ENCODE data around the gene POGZ. TPM values are rescaled to one million over a fixed set of nuclear protein-coding genes. Genes with fewer than 3 reads are reported as not detected.
A peak's percentile ranks its signal among the peaks of the same experiment; 100 is the strongest.

Gene POGZ
- total and polyA plus RNA-seq, 2 of the 13 experiments (the other 11 are each of a cell fraction or from before 2014, with no cell fraction given), result 15.3 to 45.6 TPM

DNA sequence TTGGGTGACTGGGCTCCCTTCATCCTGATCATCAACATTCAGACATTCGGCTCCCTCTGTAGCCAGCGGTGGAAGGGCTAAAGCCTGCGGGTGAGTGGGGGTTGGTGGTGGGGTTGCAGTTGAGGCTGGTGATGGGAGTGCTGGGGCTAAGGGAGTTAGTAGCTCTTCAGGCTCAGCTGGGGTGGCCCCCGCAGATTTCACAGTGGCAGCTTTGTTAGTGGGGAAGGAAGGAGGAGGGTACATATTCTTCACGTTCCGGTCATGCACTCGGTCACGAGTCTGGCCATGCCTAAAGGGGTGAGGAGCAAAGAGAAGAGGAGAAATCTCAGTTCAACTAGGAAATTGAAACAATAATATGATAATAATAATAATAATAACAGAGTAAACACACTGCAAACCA, 53.1 kb downstream of the POGZ start:
- intact Hi-C loops (cut with micrococcal nuclease; ENCODE audit: unreplicated experiment), result no loop called here
- peaks cover 25 to 77% of the 10 kb centered on the region in 2 experiments for H3K36me3 ChIP-seq (replicated peaks in 1 of 2; ENCODE audit: control insufficient read depth in 1 of 2, insufficient read depth in 2 of 2, low read length in 2 of 2)

DNA sequence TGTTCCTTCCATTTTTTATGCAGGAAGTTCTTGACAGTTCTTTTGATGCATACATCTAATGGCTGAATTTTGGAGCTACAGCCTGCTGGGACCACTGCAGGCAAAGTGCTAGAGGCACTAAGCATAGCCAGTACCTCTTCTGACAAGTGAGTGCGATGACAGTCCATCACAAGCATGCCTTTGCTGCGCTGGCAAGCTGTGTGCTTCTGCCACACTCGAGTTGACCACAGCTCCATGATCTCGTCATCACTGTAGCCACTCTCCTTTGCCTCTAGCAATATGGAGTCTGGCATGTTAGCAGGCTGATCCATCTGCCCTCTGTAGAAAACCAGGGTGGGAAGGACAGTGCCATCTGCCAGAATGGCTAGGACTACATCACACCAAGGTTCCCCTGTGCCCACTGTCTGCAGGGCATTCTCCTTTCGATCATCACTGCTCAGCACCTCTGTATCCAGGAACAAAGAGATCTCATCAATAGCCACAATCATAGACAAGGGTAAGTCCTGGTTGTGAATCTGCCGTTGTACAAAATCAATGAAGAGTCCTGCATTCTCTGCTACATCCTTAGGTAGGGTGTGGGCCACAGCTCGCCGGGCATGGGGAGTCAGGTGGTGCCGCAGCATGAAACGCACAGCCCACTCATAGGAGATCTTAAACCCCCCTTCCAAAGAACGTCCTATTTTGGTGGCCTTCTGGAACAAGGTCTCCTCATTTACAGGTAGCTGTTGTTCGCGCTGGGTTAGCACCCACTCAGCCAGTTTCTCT, 53.9 kb downstream of the POGZ start:
- Histone ChIP-seq H3K9ac (ENCODE audit: insufficient read depth, low read depth, low read length) (no peak overlapping the region), H3K9me3 (ENCODE audit: low read length) (no peaks in the 10 kb centered on the region), H3K4me1 (ENCODE audit: insufficient read depth, low read length) (peaks cover 30% of the 10 kb centered on the region), H3K27me3 (ENCODE audit: control insufficient read depth in 1 of 2, insufficient read depth in 2 of 2, low read length in 2 of 2) (no peaks in the 10 kb centered on the region), H3K79me2 (ENCODE audit: insufficient read depth, low read length) (peaks cover 5% of the 10 kb centered on the region), H2AFZ (ENCODE audit: low read length) (no peak overlapping the region), H4K20me1 (ENCODE audit: insufficient read depth, low read length) (peaks cover 8% of the 10 kb centered on the region), H3K36me3 (replicated peaks in 1 of 2; ENCODE audit: control insufficient read depth in 1 of 2, insufficient read depth in 2 of 2, low read length in 2 of 2) (peaks cover 23 to 76% of the 10 kb centered on the region in 2 experiments), H3K27ac (ENCODE audit: extremely low read length, insufficient read depth, low read length) (no peak overlapping the region), H3K4me2 (ENCODE audit: low read depth, low read length) (no peak overlapping the region), H3K4me3 (replicated peaks in 1 of 3; ENCODE audit: insufficient read depth in 1 of 3, low read depth in 2 of 3, low read length in 3 of 3) (no peak overlapping the region)
- no peak; the same call in 2 of the 3 replicates for ATAC-seq
- WGBS (ENCODE audit: low lambda C conversion rate), result 97% methylated on average over 12 of the region's 13 CpGs
- DNase-seq (ENCODE audit: low spot score), result no peak
- FAIRE-seq, result no peak
- POLR2A ChIA-PET, result no interaction called here
- intact Hi-C loops (cut with micrococcal nuclease; ENCODE audit: unreplicated experiment), result no loop called here
- in situ Hi-C loops (cut with HindIII; ENCODE audit: extremely low pct_ligation_motif_present, low pct_unique_long_range_greater_than_20kb), result no loop called here
- CTCF ChIA-PET (ENCODE audit: low intra/inter-chr PET ratio, low total read pairs), result no interaction called here
- BruUV-seq (replicated peaks), result no TSS peak
- TF ChIP-seq, protein P1, sequence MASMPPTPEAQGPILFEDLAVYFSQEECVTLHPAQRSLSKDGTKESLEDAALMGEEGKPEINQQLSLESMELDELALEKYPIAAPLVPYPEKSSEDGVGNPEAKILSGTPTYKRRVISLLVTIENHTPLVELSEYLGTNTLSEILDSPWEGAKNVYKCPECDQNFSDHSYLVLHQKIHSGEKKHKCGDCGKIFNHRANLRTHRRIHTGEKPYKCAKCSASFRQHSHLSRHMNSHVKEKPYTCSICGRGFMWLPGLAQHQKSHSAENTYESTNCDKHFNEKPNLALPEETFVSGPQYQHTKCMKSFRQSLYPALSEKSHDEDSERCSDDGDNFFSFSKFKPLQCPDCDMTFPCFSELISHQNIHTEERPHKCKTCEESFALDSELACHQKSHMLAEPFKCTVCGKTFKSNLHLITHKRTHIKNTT (CRISPR knock-in tag; IDR thresholded peaks at IDR 0.05), result no peak
- peak; percentile 32; the same call in 1 of the 2 replicates for TF ChIP-seq ZC3H13 (CRISPR knock-in tag; IDR thresholded peaks at IDR 0.05)

More for the DNA sequence above, 53.1 kb downstream of the POGZ start:
- Histone ChIP-seq H3K4me1 (ENCODE audit: insufficient read depth, low read length) (peaks cover 22% of the 10 kb centered on the region), H3K4me2 (ENCODE audit: low read depth, low read length) (no peak overlapping the region), H3K9me3 (ENCODE audit: low read length) (no peaks in the 10 kb centered on the region), H3K9ac (ENCODE audit: insufficient read depth, low read depth, low read length) (no peak overlapping the region), H3K79me2 (ENCODE audit: insufficient read depth, low read length) (no peaks in the 10 kb centered on the region), H2AFZ (ENCODE audit: low read length) (no peak overlapping the region), H3K27me3 (ENCODE audit: control insufficient read depth in 1 of 2, insufficient read depth in 2 of 2, low read length in 2 of 2) (no peaks in the 10 kb centered on the region), H4K20me1 (ENCODE audit: insufficient read depth, low read length) (peaks cover 8% of the 10 kb centered on the region), H3K27ac (ENCODE audit: extremely low read length, insufficient read depth, low read length) (no peak overlapping the region), H3K4me3 (replicated peaks in 1 of 3; ENCODE audit: insufficient read depth in 1 of 3, low read depth in 2 of 3, low read length in 3 of 3) (no peak overlapping the region)
- ChIA-PET CTCF (ENCODE audit: low intra/inter-chr PET ratio, low total read pairs) (no interaction called here), POLR2A (no interaction called here)
- ATAC-seq, result no peak
- no TSS peak for BruUV-seq (replicated peaks)
- no peak for DNase-seq (ENCODE audit: low spot score)
- in situ Hi-C loops (cut with HindIII; ENCODE audit: extremely low pct_ligation_motif_present, low pct_unique_long_range_greater_than_20kb), result no loop called here
- FAIRE-seq, result no peak
- TF ChIP-seq ZKSCAN5 (CRISPR knock-in tag; IDR thresholded peaks at IDR 0.05) (no peak), ZNF460 (CRISPR knock-in tag; IDR thresholded peaks at IDR 0.05; ENCODE audit: borderline replicate concordance) (no peak), ARNTL (CRISPR knock-in tag; IDR thresholded peaks at IDR 0.05) (no peak), RARA (CRISPR knock-in tag; IDR thresholded peaks at IDR 0.05) (no peak), ZNF335 (CRISPR knock-in tag; IDR thresholded peaks at IDR 0.05) (no peak)
- WGBS (ENCODE audit: low lambda C conversion rate), result 98% methylated on average over 8 of the region's 8 CpGs

Data from HepG2 (cell line).